HG02571 (cell line): ENCODE results near the gene BRME1.

Experiments
- ATAC-seq: cut with Tn5 transposase; IDR thresholded peaks from one replicate; pipeline ENCODE4 v1.9.1; 2021; ENCODE audit warnings: mild to moderate bottlenecking, moderate library complexity; ENCODE audit not compliant: unreplicated experiment

BRME1 gene

DNA sequence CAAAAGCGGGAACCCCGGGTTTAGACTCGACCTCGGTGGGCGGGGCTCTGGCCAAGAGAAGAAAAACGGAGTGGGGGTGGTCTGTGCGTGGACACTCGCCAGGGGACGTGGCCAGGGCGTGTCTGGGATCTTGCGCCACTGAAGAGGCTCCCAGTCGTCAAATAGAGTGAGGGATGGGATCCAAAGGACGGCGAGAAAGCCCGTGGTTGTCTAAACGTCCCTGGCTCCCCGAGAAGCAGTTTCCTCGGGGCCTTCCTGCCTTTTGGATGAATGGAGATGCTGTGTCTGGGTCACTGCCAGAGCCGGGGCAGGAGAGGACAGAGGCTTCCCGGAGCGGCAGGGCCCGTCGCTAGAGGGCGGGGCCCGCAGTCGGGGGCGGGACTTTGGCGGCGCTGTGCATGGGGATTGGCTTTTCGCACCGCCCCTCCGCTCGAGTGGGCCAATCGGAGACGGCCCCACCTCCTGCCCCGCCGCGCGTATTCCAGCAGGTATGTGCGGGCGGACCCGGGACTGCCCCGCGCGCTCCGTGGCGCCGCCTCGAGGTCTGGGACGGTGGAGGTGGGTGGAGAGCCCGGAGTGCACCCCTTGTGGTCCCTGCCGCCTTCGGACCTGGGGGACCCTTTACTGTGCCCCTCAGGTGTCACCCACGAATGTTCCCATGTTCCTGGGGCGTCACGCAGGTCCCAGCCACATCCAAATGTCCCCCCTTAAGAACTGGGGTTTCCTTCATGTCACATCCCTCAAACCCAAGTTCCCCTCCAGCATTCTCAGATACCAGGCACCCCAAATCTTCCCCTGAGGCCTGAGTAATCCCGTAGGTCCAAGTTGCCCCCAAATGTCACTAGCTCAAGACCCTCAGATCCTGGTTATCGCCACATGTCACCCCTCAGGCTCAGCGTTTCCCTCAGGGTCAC is 72.3 kb downstream of the BRME1 start:
- ATAC-seq, result peak; percentile 68
